NCI-H1694 (cell line): ENCODE results near the gene C12orf57.
A peak's percentile ranks its signal among the peaks of the same experiment; 100 is the strongest.

Experiments
- DNase-seq: peaks from one replicate; lab custom pipeline; 2025; lab: John Stamatoyannopoulos, UW

C12orf57 gene

DNA sequence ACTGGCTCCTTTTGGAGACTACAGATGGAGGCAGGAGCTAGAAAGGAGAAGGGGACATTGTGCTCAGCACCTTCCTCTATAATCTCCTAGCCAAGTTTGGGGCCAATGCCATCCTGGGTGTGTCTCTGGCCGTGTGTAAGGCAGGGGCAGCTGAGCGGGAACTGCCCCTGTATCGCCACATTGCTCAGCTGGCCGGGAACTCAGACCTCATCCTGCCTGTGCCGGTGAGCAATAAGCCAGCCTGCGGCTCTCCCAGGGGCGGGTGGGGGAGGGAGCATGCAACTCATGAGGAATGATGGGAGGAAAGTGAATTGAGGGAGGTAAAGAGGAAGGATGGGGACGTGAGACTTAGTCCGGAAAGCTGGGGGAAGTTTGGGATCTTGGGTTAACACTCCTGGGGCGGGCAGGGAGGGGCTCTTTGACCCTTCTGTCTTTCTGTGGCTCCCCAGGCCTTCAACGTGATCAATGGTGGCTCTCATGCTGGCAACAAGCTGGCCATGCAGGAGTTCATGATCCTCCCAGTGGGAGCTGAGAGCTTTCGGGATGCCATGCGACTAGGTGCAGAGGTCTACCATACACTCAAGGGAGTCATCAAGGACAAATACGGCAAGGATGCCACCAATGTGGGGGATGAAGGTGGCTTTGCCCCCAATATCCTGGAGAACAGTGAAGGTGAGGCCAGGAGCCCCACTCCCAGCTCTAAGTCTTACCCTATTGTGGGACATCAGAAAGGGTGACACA lies 26.2 kb upstream of the C12orf57 start:
- no peak for DNase-seq

- DNase-seq, result no peak
Observed at GRCh38 chr12:6919588-6919987, 24.2 kb upstream of the C12orf57 start.

GRCh38 chr12:6921539-6921938 lies 22.3 kb upstream of the C12orf57 start:
- no peak for DNase-seq

DNA sequence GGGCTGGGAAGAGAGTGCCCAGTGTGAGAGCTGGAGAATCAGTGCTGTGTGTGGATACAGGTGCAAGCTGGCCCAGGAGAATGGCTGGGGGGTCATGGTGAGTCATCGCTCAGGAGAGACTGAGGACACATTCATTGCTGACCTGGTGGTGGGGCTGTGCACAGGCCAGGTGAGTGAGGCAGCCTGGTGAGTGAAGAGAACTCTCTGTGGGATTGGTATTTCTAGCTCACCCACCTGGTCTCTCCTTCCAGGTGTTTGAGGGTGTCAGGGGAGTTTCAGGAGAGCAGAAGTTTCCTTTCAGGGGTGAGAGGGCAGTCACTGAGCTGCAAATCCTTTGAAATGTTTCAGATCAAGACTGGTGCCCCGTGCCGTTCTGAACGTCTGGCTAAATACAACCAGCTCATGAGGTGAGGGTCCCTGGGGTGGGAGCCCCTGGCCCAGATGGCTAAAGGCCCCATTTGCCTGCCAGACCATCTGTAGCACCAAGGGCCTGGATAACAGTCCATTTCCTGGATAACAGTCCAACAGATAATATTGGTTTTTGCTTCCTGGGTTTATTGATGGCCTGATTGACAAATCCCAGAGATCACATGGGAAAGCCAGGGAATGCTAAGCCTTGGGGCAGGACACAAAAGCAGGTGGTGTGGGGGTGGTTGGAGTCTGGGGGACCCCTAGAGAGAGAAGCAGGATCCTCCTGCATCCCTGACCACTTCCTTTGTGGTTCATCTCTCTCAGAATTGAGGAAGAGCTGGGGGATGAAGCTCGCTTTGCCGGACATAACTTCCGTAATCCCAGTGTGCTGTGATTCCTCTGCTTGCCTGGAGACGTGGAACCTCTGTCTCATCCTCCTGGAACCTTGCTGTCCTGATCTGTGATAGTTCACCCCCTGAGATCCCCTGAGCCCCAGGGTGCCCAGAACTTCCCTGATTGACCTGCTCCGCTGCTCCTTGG lies 21.6 kb upstream of the C12orf57 start:
- DNase-seq, result no peak

- DNase-seq, result no peak
Observed at GRCh38 chr12:6923003-6923732, 20.7 kb upstream of the C12orf57 start.

GRCh38 chr12:6923851-6924250 lies 20.0 kb upstream of the C12orf57 start:
- no peak for DNase-seq

GRCh38 chr12:6925239-6925539 lies 18.6 kb upstream of the C12orf57 start:
- peak; percentile 19 for DNase-seq

GRCh38 chr12:6925540-6926279 lies 18.1 kb upstream of the C12orf57 start:
- peak; percentile 52 for DNase-seq

DNA sequence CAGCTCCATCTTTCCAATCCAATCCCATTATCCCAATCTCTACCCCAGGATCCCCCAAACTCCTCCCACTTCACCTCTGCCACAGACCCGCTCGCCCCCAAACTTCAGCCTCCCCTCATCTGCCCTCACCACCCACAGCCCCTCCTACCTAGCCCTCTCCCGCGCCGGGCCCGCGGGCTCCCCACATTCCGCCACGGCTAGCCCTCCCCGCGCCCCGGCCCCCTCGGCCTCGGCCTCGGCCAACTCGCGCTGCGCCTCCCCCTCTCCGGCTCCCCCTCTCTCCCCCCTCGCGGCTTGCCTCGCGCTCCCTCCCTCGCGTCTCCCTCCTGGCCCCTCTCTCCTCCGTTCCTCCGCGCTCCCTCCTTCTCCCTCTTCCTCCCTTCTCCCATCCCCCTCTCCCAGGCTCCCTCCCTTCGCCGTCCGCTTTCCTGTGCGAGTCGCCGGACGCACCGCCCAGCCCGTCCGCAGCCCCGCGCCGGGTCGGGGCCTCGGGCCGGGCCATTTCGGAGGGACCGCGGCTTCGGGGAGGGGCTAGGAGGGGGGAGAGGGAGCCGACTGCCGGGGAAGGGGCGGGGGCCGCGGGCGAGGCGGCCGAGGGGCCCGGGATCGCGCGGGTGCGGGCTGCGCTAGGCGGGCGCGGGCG lies 16.3 kb upstream of the C12orf57 start, which contains the start of gene ATN1:
ATN1 (plus strand) TSS at position 581 of the 643 bp plus-strand sequence. CDS start 6,043 bp downstream, outside the sequence.
- peak; percentile 59 for DNase-seq

DNA sequence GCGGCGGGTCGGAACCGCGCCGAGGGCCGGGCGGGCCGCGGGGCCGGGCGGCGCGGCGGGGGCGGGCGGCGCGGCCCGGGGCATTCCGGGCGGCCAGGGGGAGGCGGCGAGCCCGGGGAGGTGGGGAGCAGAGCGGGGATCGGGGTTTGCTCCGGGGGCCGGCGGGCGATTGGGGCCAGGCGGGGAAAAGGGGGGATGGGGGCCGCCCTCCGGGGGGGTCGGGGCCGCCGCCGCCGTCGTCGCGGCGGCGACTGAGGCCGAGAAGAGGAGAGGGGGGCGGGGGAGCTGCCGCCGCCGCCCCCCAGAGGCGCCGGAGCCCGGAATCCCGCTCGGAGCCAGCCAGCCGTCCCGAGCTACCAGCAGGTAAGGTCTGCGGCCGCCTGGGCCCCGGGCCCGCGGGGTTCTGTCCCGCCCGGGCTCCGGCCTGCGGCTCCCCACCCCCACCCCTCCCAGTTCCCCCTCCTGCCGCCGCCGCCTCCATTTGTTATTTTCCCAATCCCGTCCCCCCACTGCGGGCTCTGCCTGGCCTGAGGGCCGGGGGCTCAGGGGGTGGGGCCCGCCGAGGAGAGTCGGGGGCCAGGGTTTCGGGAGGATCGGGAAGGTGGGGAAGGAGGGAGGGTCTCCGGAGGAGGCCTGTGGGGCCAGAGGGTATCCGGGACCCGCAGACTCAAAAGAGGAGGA lies 15.7 kb upstream of the C12orf57 start:
- no peak for DNase-seq

DNA sequence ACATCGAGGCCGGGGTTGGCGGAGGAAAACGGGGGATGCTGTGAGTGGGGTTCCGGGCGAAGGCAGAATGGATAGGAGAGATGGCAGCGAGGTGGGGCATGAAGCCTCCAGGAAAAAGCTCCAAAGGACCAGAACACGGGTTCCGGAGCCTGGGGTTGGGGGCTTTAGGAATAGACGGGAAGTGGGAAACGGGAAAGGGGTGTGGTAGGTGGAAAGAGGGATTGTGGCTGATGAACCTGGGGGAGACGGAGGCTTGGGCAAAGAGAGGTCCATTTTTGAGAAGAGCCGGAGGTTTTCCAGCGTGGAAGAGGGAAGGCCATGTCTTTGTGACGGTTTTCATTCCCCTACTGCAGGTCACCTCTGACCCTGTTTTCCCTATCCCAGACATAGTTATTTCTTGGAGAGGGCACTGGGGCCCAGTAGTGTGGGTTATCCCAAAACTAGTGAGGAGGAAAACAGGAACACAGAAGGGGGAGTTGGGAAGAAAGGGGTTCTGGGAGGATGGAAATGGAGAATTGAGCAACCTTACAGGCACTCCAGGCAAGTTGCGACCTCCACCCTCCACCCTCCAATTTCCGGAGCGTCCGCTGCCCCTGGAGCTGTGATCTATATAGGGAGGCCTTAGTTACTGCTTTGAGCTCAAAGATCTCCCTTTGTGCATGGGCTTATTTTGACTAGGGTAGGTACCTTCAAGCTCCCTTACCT lies 15.0 kb upstream of the C12orf57 start:
- DNase-seq, result no peak

DNA sequence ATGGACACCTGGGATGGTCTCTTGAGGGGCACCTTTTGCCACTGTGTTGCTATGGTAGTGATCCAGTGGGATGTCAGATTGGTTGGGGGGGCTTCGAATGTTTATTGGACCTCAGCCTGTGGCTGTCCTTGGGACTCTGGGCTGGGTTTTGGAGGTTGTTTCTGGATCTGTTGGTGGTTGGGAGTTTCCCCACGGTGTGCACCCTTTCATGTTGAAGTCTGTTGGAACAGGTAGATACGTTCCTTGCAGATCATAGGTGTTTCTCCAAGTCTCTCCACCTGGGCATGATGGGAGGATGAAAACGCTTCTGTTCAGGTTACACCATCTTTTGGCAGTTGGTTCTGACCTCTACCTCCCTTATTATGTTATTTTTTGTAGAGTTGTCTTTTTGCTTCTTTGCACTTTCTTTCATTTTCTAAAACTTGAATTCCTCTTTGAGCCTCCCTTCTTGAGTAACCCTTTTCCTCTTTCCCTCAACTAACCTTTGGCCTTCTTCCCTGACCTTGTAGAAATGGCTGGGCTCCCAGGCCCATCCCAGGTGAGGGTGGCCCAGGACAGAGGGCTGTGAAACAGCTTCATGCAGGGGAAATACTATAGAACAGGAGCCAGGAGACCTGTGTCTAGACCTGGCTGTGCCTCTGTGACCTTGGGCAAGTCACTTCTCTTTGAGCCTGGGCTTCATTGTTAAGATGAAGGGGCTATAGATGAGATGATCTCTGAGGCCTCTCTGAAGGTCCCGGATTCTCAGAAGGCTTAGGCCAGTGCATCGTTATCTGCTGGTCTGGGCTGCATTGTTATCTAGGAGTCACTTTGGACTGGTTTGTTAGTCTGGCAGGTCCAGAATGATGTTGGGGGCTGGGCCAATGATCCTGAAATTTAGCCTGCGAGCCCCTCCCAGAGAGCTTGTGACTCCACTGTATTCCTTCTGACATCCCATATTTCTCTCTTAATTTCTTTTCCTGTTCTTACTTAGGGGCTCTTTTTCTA lies 14.1 kb upstream of the C12orf57 start:
- DNase-seq, result no peak

DNA sequence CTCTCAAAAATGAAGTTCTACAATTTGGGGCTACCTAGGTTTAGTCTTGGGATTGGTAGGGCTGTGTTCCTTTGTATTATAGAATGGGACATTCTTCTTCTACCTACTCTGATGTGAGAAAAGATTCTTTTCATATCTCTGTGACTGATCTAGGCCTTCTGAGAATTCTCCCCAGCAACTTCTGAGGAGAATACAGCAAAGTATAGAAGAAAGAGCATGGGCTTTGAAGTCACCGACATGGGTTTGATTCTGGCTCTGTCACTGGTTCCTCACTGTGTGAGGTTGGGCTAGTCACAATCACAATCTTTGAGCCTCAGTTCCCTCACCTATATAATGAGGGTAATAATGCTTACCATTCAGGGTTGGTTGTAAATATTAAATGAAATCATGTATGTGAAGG lies 11.1 kb upstream of the C12orf57 start:
- DNase-seq, result no peak

DNA sequence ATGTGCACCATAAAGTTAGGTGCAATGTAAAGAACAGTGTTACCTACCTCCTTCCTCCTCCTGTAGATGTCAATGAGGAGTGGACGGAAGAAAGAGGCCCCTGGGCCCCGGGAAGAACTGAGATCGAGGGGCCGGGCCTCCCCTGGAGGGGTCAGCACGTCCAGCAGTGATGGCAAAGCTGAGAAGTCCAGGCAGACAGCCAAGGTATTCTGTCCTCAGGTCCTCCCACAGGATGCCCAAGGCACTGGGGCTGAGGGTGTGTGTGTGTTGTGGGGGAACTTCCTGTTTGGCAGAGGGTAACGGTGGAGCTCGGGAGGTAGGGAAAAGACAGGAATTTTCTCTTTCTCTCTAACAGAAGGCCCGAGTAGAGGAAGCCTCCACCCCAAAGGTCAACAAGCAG lies 9.7 kb upstream of the C12orf57 start:
- no peak for DNase-seq

DNA sequence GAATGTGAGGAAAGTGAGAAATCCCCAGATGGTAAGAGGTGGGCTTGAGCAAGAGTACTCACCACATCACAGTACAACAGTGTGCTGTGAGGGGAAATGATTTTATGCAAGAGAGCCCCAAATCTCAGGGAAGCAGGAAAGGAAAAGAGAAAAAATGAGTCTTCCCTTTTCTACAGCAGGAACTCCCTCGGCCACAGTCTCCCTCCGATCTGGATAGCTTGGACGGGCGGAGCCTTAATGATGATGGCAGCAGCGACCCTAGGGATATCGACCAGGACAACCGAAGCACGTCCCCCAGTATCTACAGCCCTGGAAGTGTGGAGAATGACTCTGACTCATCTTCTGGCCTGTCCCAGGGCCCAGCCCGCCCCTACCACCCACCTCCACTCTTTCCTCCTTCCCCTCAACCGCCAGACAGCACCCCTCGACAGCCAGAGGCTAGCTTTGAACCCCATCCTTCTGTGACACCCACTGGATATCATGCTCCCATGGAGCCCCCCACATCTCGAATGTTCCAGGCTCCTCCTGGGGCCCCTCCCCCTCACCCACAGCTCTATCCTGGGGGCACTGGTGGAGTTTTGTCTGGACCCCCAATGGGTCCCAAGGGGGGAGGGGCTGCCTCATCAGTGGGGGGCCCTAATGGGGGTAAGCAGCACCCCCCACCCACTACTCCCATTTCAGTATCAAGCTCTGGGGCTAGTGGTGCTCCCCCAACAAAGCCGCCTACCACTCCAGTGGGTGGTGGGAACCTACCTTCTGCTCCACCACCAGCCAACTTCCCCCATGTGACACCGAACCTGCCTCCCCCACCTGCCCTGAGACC lies 8.2 kb upstream of the C12orf57 start:
- DNase-seq, result no peak

- no peak for DNase-seq
Observed at GRCh38 chr12:6936194-6936635, 7.6 kb upstream of the C12orf57 start.

- peak; percentile 73 for DNase-seq
Observed at GRCh38 chr12:6936636-6937480, 7.0 kb upstream of the C12orf57 start.
